ENCODE results near the gene ZSCAN31. TPM values are rescaled to one million over a fixed set of nuclear protein-coding genes. Genes with fewer than 3 reads are reported as not detected.
A peak's percentile ranks its signal among the peaks of the same experiment; 100 is the strongest.
"Not testable (repeated sequence)": the region's sequence is repeated elsewhere in the genome, so short reads cannot be mapped to it uniquely, and the experiment has no call there.

Gene ZSCAN31
- total RNA-seq, 1 donor from 2014 or later: 16.5 TPM

DNA sequence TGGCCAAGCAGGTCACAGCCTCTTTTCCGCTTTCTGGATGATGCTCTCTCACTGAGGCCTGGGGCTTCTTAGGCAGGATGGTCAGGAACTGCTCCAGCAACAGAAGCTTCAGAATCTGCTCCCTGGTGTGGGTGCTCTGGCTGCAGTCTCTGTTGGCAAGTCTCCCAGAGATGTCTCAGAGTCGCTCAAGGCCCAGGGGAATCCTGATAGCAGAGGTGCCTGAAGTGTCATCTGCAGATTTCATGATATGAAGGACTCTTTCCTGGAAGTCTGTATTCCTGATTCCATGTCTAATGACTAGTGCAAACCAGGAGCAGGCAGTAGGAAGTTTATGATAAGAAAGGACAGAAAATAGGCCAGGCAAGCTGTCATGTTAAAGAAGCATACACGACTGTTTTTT, 20.3 kb downstream of the ZSCAN31 start:
- peak; percentile 5 for DNase-seq

DNA sequence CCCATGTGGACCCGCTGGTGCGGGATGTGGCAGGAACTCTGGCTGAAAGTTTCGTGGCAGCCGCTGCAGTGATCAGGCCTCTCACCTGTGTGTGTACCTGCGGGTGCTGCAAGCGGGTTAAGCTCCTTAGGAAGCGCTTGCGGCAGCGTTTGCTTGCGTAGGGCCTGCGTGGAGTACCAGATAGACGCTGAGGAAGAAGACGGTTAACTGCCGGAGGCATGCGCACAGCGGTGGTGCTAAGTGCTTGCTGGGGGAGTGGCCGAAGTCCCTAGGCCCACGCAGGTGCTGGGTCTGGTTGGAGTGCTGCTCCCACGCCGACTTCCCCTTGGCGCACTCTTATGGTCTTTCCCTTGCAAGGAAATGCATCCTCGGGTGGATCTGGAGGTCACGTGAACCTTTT, 23.0 kb downstream of the ZSCAN31 start:
- no peak for DNase-seq

DNA sequence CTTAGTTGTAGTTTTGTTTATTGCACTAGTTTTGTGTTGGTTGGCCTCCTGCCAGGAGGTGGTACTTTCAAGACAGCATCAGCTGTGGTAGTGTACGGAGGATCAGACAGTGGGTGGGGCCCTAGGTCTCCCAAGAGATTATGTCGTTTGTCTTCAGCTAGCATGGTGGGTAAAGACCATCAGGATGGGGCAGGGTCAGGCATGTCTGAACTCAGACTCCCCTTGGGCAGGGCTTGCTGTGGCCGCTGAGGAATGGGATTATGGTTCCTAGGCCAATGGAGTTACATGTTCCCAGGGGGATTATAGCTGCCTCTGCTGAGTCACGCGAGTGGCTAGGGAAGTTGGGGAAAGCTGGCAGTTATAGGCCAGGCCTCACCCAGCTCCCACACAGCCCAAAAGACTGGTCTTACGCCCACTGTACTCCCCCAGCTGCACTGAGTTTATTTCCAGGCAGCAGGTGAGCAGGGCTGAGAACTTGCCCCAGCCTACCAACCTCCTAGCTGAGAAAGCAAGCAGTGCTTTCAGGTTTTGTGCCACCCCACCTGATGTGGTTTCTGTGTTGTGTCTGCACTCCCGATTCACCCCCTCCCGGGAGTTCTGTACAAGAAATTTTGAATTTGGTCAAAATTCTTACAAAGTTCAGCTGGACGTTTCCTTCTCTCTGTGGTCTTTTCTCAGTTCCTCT, 24.7 kb downstream of the ZSCAN31 start:
- DNase-seq: no peak

GRCh38 chr6:28306363-28306762, 29.6 kb downstream of the ZSCAN31 start:
- not testable (repeated sequence) for DNase-seq

- DNase-seq: no peak
Observed at GRCh38 chr6:28303570-28303969, 32.4 kb downstream of the ZSCAN31 start.

DNA sequence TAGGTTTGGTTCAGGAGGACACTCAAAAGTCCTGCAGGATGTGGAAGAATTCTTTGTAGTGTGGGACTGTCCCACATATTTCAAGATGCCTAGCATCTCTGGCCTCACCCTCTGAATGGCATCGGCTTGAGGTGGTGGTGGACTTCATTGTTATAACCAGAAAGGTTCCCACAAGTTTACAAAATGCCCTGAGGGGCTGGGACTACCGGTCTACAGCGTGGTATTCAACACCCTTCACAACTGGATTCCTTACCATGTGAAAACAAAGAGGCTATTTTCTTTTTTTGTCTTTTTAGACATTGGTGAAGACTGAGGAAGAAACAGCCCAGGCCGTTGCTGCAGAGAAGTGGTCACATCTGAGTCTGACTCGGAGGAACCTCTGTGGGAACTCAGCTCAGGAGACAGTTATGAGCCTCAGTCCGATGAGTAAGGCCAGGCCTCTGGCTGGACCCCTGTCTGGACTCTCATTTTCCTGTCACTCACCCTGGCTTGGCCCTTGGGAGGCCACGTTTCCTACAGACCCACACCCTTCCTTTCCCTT, 39.4 kb downstream of the ZSCAN31 start:
- DNase-seq: no peak

DNA sequence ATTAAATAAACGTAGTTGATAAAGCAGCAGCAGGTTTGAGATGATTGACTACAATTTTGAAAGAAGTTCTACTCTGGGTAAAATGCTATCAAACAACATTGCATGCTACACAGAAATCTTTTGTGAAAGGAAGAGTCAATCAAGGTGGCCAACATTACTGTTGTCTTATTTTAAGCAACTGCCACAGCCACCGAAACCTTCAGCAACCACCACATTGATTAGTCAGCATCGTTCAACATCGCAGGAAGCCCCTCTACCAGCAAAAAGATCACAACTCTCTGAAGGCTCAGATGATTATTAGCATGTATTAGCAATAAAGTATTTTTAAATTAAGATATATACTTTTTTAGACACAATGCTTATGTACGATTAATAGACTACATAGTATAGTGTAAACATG, 40.6 kb downstream of the ZSCAN31 start:
- DNase-seq: no peak

GRCh38 chr6:28291573-28291972, 44.4 kb downstream of the ZSCAN31 start:
- DNase-seq: no peak

DNA sequence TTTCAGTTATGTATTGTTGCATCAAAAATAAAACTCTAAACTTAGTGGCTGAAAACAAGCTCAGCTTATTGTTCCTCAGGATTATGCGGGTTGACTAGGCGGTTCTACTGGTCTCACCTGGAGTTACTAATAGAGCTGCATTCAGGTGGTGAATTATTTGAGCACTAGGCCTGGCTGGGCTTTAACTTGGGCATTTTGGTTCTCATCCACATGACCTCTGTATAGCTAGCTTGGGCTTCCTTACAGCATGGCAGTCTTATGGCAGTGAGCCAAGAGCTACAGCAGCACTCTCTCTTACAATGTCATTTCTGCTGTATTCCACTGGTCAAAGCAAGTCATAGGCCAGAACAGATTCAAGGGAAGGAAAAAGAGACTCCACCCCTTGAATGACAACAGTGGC, 53.0 kb downstream of the ZSCAN31 start:
- DNase-seq: no peak

GRCh38 chr6:28281288-28282064, 54.5 kb downstream of the ZSCAN31 start, which contains the start of gene PGBD1:
Gene PGBD1 (plus strand): TSS chr6:28281572. CDS start chr6:28283814, 2,242 bp downstream.
- peak; percentile 60 for DNase-seq

DNA sequence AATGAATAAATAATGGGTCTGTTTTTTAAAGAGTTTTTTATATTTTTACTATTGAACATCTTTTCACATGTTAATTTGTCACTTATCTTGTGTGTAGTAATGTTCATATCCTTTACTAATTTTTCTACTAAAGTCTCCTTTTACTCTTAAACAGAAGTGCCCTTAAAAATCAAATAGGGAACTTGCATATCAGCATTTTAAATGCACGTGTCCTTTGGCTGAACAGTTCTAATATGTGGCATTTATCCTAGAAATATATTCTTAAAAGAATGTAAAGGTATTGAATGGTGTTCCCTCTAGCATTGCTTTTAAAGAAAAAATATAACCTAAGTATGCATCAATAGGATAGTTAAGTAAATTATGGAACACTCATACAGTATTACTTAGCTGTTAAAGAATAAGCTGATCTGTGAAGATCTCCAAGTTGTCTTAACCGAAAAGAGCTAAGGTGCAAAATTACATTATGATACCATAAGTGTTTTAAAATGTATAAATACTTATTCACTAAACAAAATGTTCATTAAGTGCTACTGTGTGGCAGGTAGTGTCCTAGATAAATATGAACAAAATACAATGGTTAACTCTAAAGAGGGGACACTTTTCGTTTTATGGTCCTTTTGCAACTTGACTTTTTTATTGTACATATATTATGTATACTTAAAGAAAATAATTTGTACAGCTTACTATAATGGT, 55.2 kb downstream of the ZSCAN31 start:
- no peak for DNase-seq

- DNase-seq: no peak
Observed at GRCh38 chr6:28277746-28278145, 58.2 kb downstream of the ZSCAN31 start.

- no peak for DNase-seq
Observed at GRCh38 chr6:28274888-28275287, 61.1 kb downstream of the ZSCAN31 start.

Small RNAs within 50 kb of the gene (small RNA-seq; reads per million reads assigned to genes)
- gene AL021997.1 (not detected), gene AL021997.2 (not detected)

Other genes starting within 250 kb of the ZSCAN31 start
- 14.7 TPM for gene ZSCAN16, start 211.5 kb downstream of the ZSCAN31 start, total RNA-seq
- gene ZKSCAN8, start 194.3 kb downstream of the ZSCAN31 start, total RNA-seq: 28.2 TPM
- 38.4 TPM for gene ZSCAN9, start 110.9 kb downstream of the ZSCAN31 start, total RNA-seq
- gene ZKSCAN4, start 83.9 kb downstream of the ZSCAN31 start, total RNA-seq: 10.3 TPM
- 4.1 TPM for gene NKAPL, start 76.9 kb downstream of the ZSCAN31 start, total RNA-seq
- 40.7 TPM for gene ZSCAN26, start 69.0 kb downstream of the ZSCAN31 start, total RNA-seq
- gene PGBD1, start 54.6 kb downstream of the ZSCAN31 start, total RNA-seq: 17.0 TPM
- gene ZKSCAN3, start 13.8 kb upstream of the ZSCAN31 start, total RNA-seq: 8.6 TPM
- gene ZSCAN12, start 63.6 kb upstream of the ZSCAN31 start, total RNA-seq: 19.0 TPM
- gene ZSCAN23, start 107.3 kb upstream of the ZSCAN31 start, total RNA-seq: 16.2 TPM
- gene GPX6, start 179.6 kb upstream of the ZSCAN31 start, total RNA-seq: not detected
- not detected for gene GPX5, start 189.7 kb upstream of the ZSCAN31 start, total RNA-seq